D721Med (cell line): ENCODE data around the gene ADSS2.

Experiments
- DNase-seq: peaks from one replicate; pipeline ENCODE4 v3.0.0; 2011; ENCODE audit warnings: low spot score; ENCODE audit not compliant: insufficient read length
- FAIRE-seq: peaks from 2 replicates; lab custom pipeline; 2011; peaks lifted over from hg19 to GRCh38; lab: Jason Lieb, UNC
- CTCF ChIP-seq: IDR thresholded peaks from 2 replicates; pipeline ENCODE4 v1.5.1; 2012; ENCODE audit warnings: mild to moderate bottlenecking, control low read depth; ENCODE audit not compliant: insufficient read depth; ENCODE audit errors: missing control alignments

ADSS2 gene

GRCh38 chr1:244450597-244451538 is 841 bp downstream of the ADSS2 start:
- DNase-seq (no peak), FAIRE-seq (no peak)
- TF ChIP-seq CTCF, result no peak

GRCh38 chr1:244449936-244450508 is 1.7 kb downstream of the ADSS2 start:
- no peak for DNase-seq
- no peak for TF ChIP-seq CTCF
- FAIRE-seq, result peak; percentile 94

- TF ChIP-seq CTCF, result no peak
- no peak for DNase-seq
- FAIRE-seq, result peak; percentile 66
Observed at GRCh38 chr1:244448279-244449036, 3.3 kb downstream of the ADSS2 start.

- no peak for FAIRE-seq
- TF ChIP-seq CTCF, result no peak
Observed at GRCh38 chr1:244447552-244447951, 4.2 kb downstream of the ADSS2 start.

GRCh38 chr1:244447024-244447423 is 4.7 kb downstream of the ADSS2 start:
- peak; percentile 21 for FAIRE-seq

More at GRCh38 chr1:244447552-244447951, 4.2 kb downstream of the ADSS2 start:
- DNase-seq, result no peak

More at GRCh38 chr1:244447024-244447423, 4.7 kb downstream of the ADSS2 start:
- DNase-seq, result no peak
- no peak for TF ChIP-seq CTCF
